B cell (primary cell): ENCODE data around the gene NEGR1. TPM values are rescaled to one million over a fixed set of nuclear protein-coding genes. Genes with fewer than 3 reads are reported as not detected.

ENCODE experiments used
- ATAC-seq: fragments of 200-7000 bp; cut with Tn5 transposase; one replicate; pipeline ENCODE4 v1.10.0; 2021; ENCODE audit warnings: low read depth, mild to moderate bottlenecking, moderate number of reproducible peaks, moderate library complexity
- CTCF ChIA-PET: fragments of 350-600 bp; sonication (Branson Sonifier 250); formaldehyde crosslinking; loops from one replicate; lab custom pipeline; 2021; ENCODE audit warnings: antibody characterized with exemption, inconsistent platforms; lab: Charles Lee
- POLR2A ChIA-PET: fragments of 350-600 bp; sonication (Branson Sonifier 250); formaldehyde crosslinking; loops from one replicate; lab custom pipeline; 2021; ENCODE audit warnings: antibody characterized with exemption; lab: Charles Lee
- DNase-seq: peaks from one replicate; pipeline ENCODE4 v3.0.0; 2013
- H2AFZ ChIP-seq: 2 replicates; pipeline ENCODE4 v1.6.1; 2012; ENCODE audit warnings: mild to moderate bottlenecking, low read depth, low read length; ENCODE audit not compliant: insufficient read depth, poor library complexity, severe bottlenecking
- H3K27ac ChIP-seq, 2 donors: 1 replicate in 1 of 2; 2 replicates in 1 of 2; pipeline ENCODE4 v1.5.1; 2012 to 2013; ENCODE audit warnings: low read length in 2 of 2, mild to moderate bottlenecking in 2 of 2, moderate library complexity in 1 of 2
- H3K27me3 ChIP-seq, 4 experiments: fragments of 200-600 bp in 1 of 4; sonication (generic) in 1 of 4; replicated peaks in 1 of 4; 1 replicate in 2 of 4; 2 replicates in 2 of 4; pipeline versions ENCODE4 v1.6.1 to v1.7.0; 2013 to 2016; ENCODE audit warnings: low read length in 3 of 4, mild to moderate bottlenecking in 2 of 4, mixed read lengths in 1 of 4, moderate library complexity in 1 of 4; ENCODE audit not compliant: insufficient read depth in 4 of 4, control insufficient read depth in 3 of 4; ENCODE audit errors: control extremely low read depth in 1 of 4
- H3K36me3 ChIP-seq, 2 experiments: replicated peaks in 1 of 2; 1 replicate in 1 of 2; 2 replicates in 1 of 2; pipeline versions ENCODE4 v1.6.1 to v1.7.1; 2013; ENCODE audit warnings: low read length in 1 of 2; ENCODE audit not compliant: insufficient read depth in 2 of 2, control insufficient read depth in 1 of 2; ENCODE audit errors: control extremely low read depth in 1 of 2, extremely low read depth in 1 of 2
- H3K4me1 ChIP-seq, 2 donors: fragments of 200-600 bp in 1 of 2; sonication (generic) in 1 of 2; 1 replicate in 1 of 2; 2 replicates in 1 of 2; pipeline versions ENCODE4 v1.5.1 to v1.6.1; 2013 to 2017; ENCODE audit warnings: low read length in 2 of 2; ENCODE audit not compliant: control insufficient read depth in 2 of 2, insufficient read depth in 2 of 2
- H3K4me2 ChIP-seq: replicated peaks from 2 replicates; pipeline ENCODE3; 2012; ENCODE audit warnings: mild to moderate bottlenecking, low read depth, low read length; ENCODE audit not compliant: poor library complexity, severe bottlenecking
- H3K4me3 ChIP-seq, 5 experiments: fragments of 200-600 bp in 1 of 5; sonication (generic) in 1 of 5; 1 replicate in 3 of 5; 2 replicates in 2 of 5; pipeline versions ENCODE4 v1.5.1 to v1.7.0; 2011 to 2016; ENCODE audit warnings: low read length in 4 of 5, mild to moderate bottlenecking in 4 of 5, low read depth in 2 of 5, control low read depth in 1 of 5, moderate library complexity in 1 of 5; ENCODE audit not compliant: insufficient read depth in 1 of 5; ENCODE audit errors: control extremely low read depth in 1 of 5, extremely low read depth in 1 of 5
- H3K79me2 ChIP-seq: fragments of 200-600 bp; sonication (generic); one replicate; pipeline ENCODE4 v1.6.0; 2016; ENCODE audit warnings: low read length; ENCODE audit not compliant: control insufficient read depth, insufficient read depth
- H3K9ac ChIP-seq: fragments of 200-600 bp; sonication (generic); 2 replicates; pipeline ENCODE4 v1.6.1; 2017; ENCODE audit warnings: mild to moderate bottlenecking, low read length, moderate library complexity
- H3K9me3 ChIP-seq, 3 donors: one replicate each; pipeline versions ENCODE4 v1.6.1 to v1.7.1; 2013; ENCODE audit warnings: low read length in 2 of 3; ENCODE audit not compliant: control insufficient read depth in 2 of 3, insufficient read depth in 1 of 3; ENCODE audit errors: control extremely low read depth in 1 of 3
- H4K20me1 ChIP-seq: 2 replicates; pipeline ENCODE4 v1.6.0; 2012; ENCODE audit warnings: mild to moderate bottlenecking, low read length; ENCODE audit not compliant: insufficient read depth, control insufficient read depth, poor library complexity, severe bottlenecking
- H3K27ac Mint-ChIP-seq: one replicate; pipeline ENCODE4 v1.8.0; 2021; ENCODE audit warnings: mixed read lengths
- H3K27me3 Mint-ChIP-seq: one replicate; pipeline ENCODE4 v1.8.0; 2021; ENCODE audit warnings: mixed read lengths
- H3K4me1 Mint-ChIP-seq: one replicate; pipeline ENCODE4 v1.8.0; 2021; ENCODE audit warnings: mixed read lengths
- H3K4me3 Mint-ChIP-seq: one replicate; pipeline ENCODE4 v1.8.0; 2021; ENCODE audit warnings: mixed read lengths
- H3K9me3 Mint-ChIP-seq: one replicate; pipeline ENCODE4 v1.8.0; 2022; ENCODE audit warnings: mixed read lengths; ENCODE audit not compliant: insufficient read depth
- EZH2 ChIP-seq: IDR thresholded peaks from 2 replicates; pipeline ENCODE4 v1.6.1; 2012; ENCODE audit warnings: borderline replicate concordance, low read depth, mild to moderate bottlenecking, moderate library complexity, low read length; ENCODE audit not compliant: insufficient read depth, poor library complexity, severe bottlenecking
- WGBS: methylation state at CpG from one replicate; pipeline ENCODE4 v1.1.5; 2013; ENCODE audit warnings: missing lambda C conversion rate; ENCODE audit not compliant: insufficient coverage; 5-methylcytosine and 5-hydroxymethylcytosine counted together
- intact Hi-C: fragments of 100-400 bp; cut with micrococcal nuclease; formaldehyde crosslinking; loops from one replicate; pipeline ENCODE4 v1.10.0; 2022
- polyA plus RNA-seq: library from polyadenylated mRNA; depleted of rRNA; stranded (reverse); fragments of >200 nt; gene quantifications from 2 replicates; pipeline ENCODE4 v1.2.3, GENCODE V29; 2012
- total RNA-seq, 2 donors: library from RNA; stranded (reverse); fragments of 120-200 nt in 1 of 2; gene quantifications; 1 replicate in 1 of 2; 2 replicates in 1 of 2; pipeline versions ENCODE4 v1.2.3 to v1.2.4, GENCODE V29; 2013 to 2022
- TF ChIP-seq, protein P1 (sequence below): fragments of 200-600 bp; IDR thresholded peaks from one replicate; pipeline ENCODE4 v1.8.0; 2022; ENCODE audit warnings: antibody characterized with exemption, mild to moderate bottlenecking

The NEGR1 gene
- total and polyA plus RNA-seq, 2 donors (not counting 1 experiment from before 2014, with no cell fraction given), result 0.01 TPM; not detected in 1

DNA sequence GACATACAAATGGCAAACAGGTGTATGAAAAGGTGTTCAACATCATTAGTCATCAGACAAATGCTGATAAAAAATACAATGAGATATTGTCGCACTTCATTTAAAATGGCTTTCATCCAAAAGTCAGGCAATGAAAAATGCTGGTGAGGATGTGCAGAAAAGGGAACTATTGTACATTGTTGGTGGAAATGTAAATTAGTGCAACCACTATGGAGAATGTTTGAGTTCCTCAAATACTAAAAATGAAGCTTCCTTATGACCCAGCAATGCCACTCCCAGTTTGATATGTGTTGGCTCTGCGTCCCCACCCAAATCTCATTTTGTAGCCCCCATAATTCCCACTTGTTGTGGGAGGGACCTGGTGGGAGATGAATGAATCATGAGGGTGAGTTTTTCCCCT lies 891.8 kb downstream of the NEGR1 start:
- H3K79me2 ChIP-seq, result no peaks in the 10 kb centered on the region
- H3K27ac ChIP-seq, result no peak overlapping the region
- H2AFZ ChIP-seq, result no peak overlapping the region
- H3K4me3 ChIP-seq, result no peak overlapping the region
- no peaks in the 10 kb centered on the region for H3K4me1 ChIP-seq
- no peaks in the 10 kb centered on the region for H3K27me3 Mint-ChIP-seq
- H3K27ac Mint-ChIP-seq, result no peak overlapping the region
- no peaks in the 10 kb centered on the region for H4K20me1 ChIP-seq
- ChIA-PET CTCF (no interaction called here), POLR2A (no interaction called here)
- H3K27me3 ChIP-seq, result no peaks in the 10 kb centered on the region
- no peak overlapping the region for H3K4me2 ChIP-seq
- no CpG with 5 or more reads among the region's 2 CpGs for WGBS
- peaks cover 0 to 7% (median 2%) of the 10 kb centered on the region in 3 donors for H3K9me3 ChIP-seq
- ATAC-seq, result no peak
- peaks cover 16% of the 10 kb centered on the region for H3K9me3 Mint-ChIP-seq
- no peak overlapping the region for H3K4me3 Mint-ChIP-seq
- no peak for DNase-seq
- H3K36me3 ChIP-seq, result no peaks in the 10 kb centered on the region
- no peak overlapping the region for H3K9ac ChIP-seq
- no peaks in the 10 kb centered on the region for H3K4me1 Mint-ChIP-seq
- TF ChIP-seq, protein P1, sequence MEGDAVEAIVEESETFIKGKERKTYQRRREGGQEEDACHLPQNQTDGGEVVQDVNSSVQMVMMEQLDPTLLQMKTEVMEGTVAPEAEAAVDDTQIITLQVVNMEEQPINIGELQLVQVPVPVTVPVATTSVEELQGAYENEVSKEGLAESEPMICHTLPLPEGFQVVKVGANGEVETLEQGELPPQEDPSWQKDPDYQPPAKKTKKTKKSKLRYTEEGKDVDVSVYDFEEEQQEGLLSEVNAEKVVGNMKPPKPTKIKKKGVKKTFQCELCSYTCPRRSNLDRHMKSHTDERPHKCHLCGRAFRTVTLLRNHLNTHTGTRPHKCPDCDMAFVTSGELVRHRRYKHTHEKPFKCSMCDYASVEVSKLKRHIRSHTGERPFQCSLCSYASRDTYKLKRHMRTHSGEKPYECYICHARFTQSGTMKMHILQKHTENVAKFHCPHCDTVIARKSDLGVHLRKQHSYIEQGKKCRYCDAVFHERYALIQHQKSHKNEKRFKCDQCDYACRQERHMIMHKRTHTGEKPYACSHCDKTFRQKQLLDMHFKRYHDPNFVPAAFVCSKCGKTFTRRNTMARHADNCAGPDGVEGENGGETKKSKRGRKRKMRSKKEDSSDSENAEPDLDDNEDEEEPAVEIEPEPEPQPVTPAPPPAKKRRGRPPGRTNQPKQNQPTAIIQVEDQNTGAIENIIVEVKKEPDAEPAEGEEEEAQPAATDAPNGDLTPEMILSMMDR, result no peak
- no peak for TF ChIP-seq EZH2
- intact Hi-C loops, result no loop called here

DNA sequence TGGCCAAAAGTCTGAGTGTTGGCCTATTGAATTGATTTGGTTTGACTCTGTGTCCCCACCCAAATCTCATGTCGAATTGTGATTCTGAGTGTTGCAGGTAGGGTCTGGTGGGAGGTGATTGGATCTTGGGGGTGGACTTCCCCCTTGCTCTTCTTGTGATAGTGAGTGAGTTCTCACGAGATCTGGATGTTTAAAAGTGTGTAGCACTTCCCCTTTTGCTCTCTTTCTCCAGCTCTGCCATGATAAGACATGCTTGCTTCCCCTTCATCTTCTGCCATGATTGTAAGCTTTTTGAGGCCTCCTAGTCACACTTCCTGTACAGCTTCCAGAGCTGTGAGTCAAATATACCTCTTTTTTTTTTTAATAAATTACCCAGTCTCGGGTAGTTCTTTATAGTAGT lies 904.5 kb downstream of the NEGR1 start:
- H3K27ac Mint-ChIP-seq, result no peak overlapping the region

More for the DNA sequence above, 904.5 kb downstream of the NEGR1 start:
- Histone ChIP-seq H3K79me2 (no peaks in the 10 kb centered on the region), H3K27me3 (no peaks in the 10 kb centered on the region), H3K4me3 (no peak overlapping the region), H3K36me3 (no peaks in the 10 kb centered on the region), H4K20me1 (no peaks in the 10 kb centered on the region), H3K4me2 (no peak overlapping the region), H3K9ac (no peak overlapping the region), H2AFZ (no peak overlapping the region), H3K4me1 (no peaks in the 10 kb centered on the region), H3K9me3 (peaks cover 0 to 1% (median 0%) of the 10 kb centered on the region in 3 donors), H3K27ac (no peak overlapping the region)
- intact Hi-C loops, result no loop called here
- Mint-ChIP-seq H3K4me3 (no peak overlapping the region), H3K4me1 (no peaks in the 10 kb centered on the region), H3K9me3 (peaks cover 4% of the 10 kb centered on the region), H3K27me3 (no peaks in the 10 kb centered on the region)
- no peak for ATAC-seq
- ChIA-PET POLR2A (no interaction called here), CTCF (no interaction called here)
- DNase-seq, result no peak
- WGBS, result no CpG with 5 or more reads among the region's 3 CpGs
- no peak for TF ChIP-seq EZH2
- TF ChIP-seq, protein P1, result no peak
